Breast epithelium (tissue), 4 donors: ENCODE data around the gene BCL10. TPM values are rescaled to one million over a fixed set of nuclear protein-coding genes. Genes with fewer than 3 reads are reported as not detected.

Experiments used
- DNase-seq, 2 donors: peaks; one replicate each; pipeline ENCODE4 v3.0.0-alpha.2; 2019; ENCODE audit warnings: low spot score in 2 of 2
- H3K27ac ChIP-seq, 2 donors: fragments of 200-600 bp; sonication (generic) in 1 of 2; one replicate each; pipeline ENCODE4 v1.5.1; 2016 to 2019; ENCODE audit warnings: mild to moderate bottlenecking in 1 of 2
- H3K27me3 ChIP-seq, 2 donors: fragments of 200-600 bp; sonication (generic) in 1 of 2; one replicate each; pipeline versions ENCODE4 v1.5.1 to v1.6.0; 2017 to 2019; ENCODE audit warnings: control low read depth in 1 of 2, mild to moderate bottlenecking in 1 of 2
- H3K36me3 ChIP-seq: fragments of 200-600 bp; one replicate; pipeline ENCODE4 v1.5.1; 2019
- H3K4me1 ChIP-seq, 2 donors: fragments of 200-600 bp; sonication (generic); one replicate each; pipeline ENCODE4 v1.5.1; 2016 to 2019; ENCODE audit warnings: control low read depth in 1 of 2
- H3K4me3 ChIP-seq, 3 donors: fragments of 200-600 bp; sonication (generic); 1 replicate in 2 of 3; 2 replicates in 1 of 3; pipeline ENCODE4 v1.5.1; 2016 to 2019; ENCODE audit warnings: mild to moderate bottlenecking in 3 of 3, moderate library complexity in 2 of 3
- H3K9me3 ChIP-seq, 2 donors: fragments of 200-600 bp; sonication (generic) in 1 of 2; one replicate each; pipeline ENCODE4 v1.5.1; 2016 to 2019; ENCODE audit warnings: control low read depth in 1 of 2
- POLR2A ChIP-seq: fragments of 450-650 bp; IDR thresholded peaks from one replicate; pipeline ENCODE4 v1.6.1; 2016; ENCODE audit warnings: antibody characterized with exemption, mild to moderate bottlenecking, moderate library complexity
- POLR2AphosphoS5 ChIP-seq, 3 donors: sonication (generic); formaldehyde crosslinking; IDR thresholded peaks; one replicate each; pipeline ENCODE4 v1.6.1; 2017; ENCODE audit warnings: antibody characterized with exemption in 3 of 3
- intact Hi-C: fragments of 100-400 bp; cut with DNase I; formaldehyde crosslinking; loops from one replicate; pipeline ENCODE4 v1.15.1; 2023; ENCODE audit warnings: low total_unique reads
- total RNA-seq, 3 donors: library from RNA; depleted of rRNA; stranded (reverse); fragments of >200 nt; gene quantifications; one replicate each; pipeline ENCODE4 v1.1.0, GENCODE V29; 2016
- TF ChIP-seq, protein P1 (sequence below), 3 donors: fragments of 450-650 bp; IDR thresholded peaks; one replicate each; pipeline ENCODE4 v1.5.1; 2016 to 2017; ENCODE audit warnings: antibody characterized with exemption in 3 of 3, mild to moderate bottlenecking in 3 of 3, moderate library complexity in 3 of 3

BCL10 gene
- total RNA-seq, 3 donors from 2014 or later, result 16.5 to 23.6 (median 17.7) TPM

DNA sequence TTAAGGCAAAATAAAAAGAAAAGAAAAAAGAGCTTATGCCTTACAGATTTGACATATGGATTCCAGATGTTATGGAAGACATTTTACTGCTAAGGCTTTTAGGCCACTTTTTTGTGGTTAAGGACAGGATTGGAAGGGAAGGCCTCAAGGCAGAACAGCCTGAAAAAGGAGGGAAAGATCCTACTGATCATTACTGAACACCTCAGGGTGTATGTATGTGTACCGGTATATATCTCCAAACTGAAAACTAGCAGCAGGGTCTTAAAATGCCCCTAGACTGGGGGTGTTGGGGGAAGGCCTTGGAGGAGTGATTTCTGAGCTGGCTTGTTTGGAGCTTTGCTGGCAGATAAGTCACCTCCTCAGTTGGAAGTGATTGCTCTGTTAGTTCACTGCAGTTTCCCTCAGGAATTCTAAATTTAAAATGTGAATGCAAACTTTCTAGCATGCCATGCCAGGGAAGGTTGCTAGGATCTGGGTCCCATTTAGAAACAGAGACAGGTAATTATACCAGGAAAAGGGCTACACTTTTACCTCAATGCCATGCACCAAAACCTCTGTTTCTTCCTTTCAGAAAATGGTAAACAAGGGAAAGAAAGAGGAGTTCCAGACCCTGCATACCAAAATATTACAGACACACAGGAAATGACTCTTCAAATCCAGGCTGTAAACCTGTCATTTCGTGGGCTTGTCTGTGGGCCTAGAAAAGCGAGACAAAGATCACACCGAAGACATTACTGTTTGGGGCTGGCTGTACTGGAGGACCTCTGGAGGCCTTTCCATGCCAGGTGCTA lies 32.0 kb downstream of the BCL10 start:
- H3K36me3 ChIP-seq, result no peaks in the 10 kb centered on the region
- TF ChIP-seq POLR2AphosphoS5 (IDR thresholded peaks at IDR 0.05) (no peak), POLR2A (no peak)
- TF ChIP-seq, protein P1, sequence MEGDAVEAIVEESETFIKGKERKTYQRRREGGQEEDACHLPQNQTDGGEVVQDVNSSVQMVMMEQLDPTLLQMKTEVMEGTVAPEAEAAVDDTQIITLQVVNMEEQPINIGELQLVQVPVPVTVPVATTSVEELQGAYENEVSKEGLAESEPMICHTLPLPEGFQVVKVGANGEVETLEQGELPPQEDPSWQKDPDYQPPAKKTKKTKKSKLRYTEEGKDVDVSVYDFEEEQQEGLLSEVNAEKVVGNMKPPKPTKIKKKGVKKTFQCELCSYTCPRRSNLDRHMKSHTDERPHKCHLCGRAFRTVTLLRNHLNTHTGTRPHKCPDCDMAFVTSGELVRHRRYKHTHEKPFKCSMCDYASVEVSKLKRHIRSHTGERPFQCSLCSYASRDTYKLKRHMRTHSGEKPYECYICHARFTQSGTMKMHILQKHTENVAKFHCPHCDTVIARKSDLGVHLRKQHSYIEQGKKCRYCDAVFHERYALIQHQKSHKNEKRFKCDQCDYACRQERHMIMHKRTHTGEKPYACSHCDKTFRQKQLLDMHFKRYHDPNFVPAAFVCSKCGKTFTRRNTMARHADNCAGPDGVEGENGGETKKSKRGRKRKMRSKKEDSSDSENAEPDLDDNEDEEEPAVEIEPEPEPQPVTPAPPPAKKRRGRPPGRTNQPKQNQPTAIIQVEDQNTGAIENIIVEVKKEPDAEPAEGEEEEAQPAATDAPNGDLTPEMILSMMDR (IDR thresholded peaks at IDR 0.05), result no peak
- intact Hi-C loops, result loop anchor here (10.0 kb wide), 1 partner anchor 660 kb away; no protein-coding TSS in a partner anchor
- no peak for DNase-seq
- no peaks in the 10 kb centered on the region for H3K27me3 ChIP-seq
- no peaks in the 10 kb centered on the region for H3K4me1 ChIP-seq
- H3K9me3 ChIP-seq, result no peaks in the 10 kb centered on the region
- H3K27ac ChIP-seq, result no peak overlapping the region
- no peak overlapping the region for H3K4me3 ChIP-seq

DNA sequence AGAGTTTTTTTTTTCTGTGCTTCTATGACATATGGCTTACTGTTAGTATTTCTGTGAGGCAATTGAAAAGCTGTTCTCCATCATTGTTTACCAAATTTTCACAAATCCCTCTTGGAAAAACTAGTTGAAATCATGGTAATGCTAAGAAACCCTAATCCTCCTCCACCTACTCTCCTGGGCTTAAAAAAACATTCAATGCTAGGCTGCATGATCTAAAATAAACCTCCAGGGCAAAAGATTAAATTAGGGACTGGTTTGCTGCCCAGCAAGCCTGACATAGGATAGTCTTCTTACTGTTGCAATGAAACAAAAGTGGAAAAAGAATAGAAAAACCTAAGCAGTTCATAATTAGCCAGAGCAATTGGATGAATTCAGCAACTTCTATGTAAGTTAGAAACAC lies 33.1 kb downstream of the BCL10 start:
- DNase-seq, result no peak
- TF ChIP-seq POLR2AphosphoS5 (IDR thresholded peaks at IDR 0.05), result no peak
- TF ChIP-seq, protein P1 (IDR thresholded peaks at IDR 0.05), result no peak
- no peak for TF ChIP-seq POLR2A
- H3K27ac ChIP-seq, result no peak overlapping the region
- intact Hi-C loops, result loop anchor here (10.0 kb wide), 1 partner anchor 659 kb away; no protein-coding TSS in a partner anchor
- no peak overlapping the region for H3K4me3 ChIP-seq
- no peaks in the 10 kb centered on the region for H3K36me3 ChIP-seq
- no peaks in the 10 kb centered on the region for H3K27me3 ChIP-seq
- H3K4me1 ChIP-seq, result no peaks in the 10 kb centered on the region
- H3K9me3 ChIP-seq, result no peaks in the 10 kb centered on the region

DNA sequence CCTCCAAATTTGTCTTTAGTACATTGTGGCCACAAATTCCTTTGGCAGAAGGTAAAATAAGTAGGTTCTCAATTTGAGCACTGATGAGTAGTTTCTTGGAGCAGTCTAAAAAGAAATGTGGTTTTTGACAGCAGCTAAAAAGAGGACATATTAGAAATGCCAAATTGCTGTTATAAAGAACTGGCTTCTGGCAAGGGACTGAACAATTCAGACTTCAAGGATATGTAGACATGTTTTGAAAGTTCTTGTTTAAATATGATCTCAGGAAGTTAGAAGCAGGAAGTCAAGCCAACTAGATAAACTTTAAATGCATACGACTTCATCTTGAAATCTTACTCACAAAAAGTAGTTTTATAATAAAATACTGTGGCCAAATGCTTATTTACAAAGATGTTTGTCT lies 35.8 kb downstream of the BCL10 start:
- intact Hi-C loops, result loop anchor here (10.0 kb wide), 1 partner anchor 656 kb away; no protein-coding TSS in a partner anchor
- no peak overlapping the region for H3K4me3 ChIP-seq
- no peaks in the 10 kb centered on the region for H3K4me1 ChIP-seq
- H3K27ac ChIP-seq, result no peak overlapping the region
- no peaks in the 10 kb centered on the region for H3K9me3 ChIP-seq
- no peaks in the 10 kb centered on the region for H3K27me3 ChIP-seq
- no peaks in the 10 kb centered on the region for H3K36me3 ChIP-seq
- no peak for TF ChIP-seq POLR2AphosphoS5 (IDR thresholded peaks at IDR 0.05)
- no peak for TF ChIP-seq POLR2A
- TF ChIP-seq, protein P1 (IDR thresholded peaks at IDR 0.05), result no peak
- no peak for DNase-seq

DNA sequence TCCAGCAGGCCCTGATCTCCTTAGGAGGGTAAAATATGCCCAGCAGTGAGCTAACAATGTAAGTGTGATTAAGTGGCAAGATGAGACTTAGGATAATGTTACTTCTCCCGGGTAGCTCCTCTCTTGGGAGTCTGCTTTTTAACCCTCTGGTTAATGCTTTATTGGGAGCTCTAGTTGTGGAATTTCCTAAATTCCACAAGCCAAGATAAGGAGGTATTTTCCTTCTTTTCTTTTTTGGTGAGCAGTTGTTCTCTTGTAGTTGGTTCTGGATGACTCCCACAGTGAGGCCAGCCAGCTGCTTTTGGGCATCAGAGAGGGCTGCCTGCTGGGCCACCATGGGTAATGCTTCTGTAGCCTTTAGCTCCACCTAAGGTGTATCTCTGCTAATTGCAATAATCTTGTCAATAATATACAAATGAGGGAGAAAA lies 36.2 kb downstream of the BCL10 start:
- Histone ChIP-seq H3K9me3 (no peaks in the 10 kb centered on the region), H3K27ac (no peak overlapping the region), H3K4me3 (no peak overlapping the region), H3K36me3 (no peaks in the 10 kb centered on the region), H3K27me3 (no peaks in the 10 kb centered on the region), H3K4me1 (no peaks in the 10 kb centered on the region)
- intact Hi-C loops, result loop anchor here (10.0 kb wide), 1 partner anchor 655 kb away; no protein-coding TSS in a partner anchor
- DNase-seq, result no peak
- TF ChIP-seq, protein P1 (IDR thresholded peaks at IDR 0.05), result peak in 1 of 3 donors; percentile 26
- TF ChIP-seq POLR2A (no peak), POLR2AphosphoS5 (IDR thresholded peaks at IDR 0.05) (no peak)

DNA sequence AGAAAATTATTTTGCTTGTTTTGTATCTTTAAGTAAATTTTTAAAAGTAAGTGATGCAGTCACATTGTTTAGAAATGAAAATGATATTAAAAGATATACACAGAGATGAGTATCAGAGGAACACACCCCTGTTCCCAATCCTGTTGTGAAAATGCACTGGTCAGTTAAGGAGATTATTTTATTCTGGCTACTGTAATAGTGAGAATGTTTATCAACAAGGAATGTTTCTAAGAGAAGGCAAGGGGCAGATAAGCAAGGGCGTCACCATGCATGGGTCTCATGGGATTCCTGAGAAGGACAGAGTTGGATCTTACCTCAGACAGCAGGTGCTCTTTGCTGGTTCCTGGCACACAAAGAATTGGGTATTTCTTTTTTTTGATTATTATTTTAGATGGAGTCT lies 38.8 kb downstream of the BCL10 start:
- Histone ChIP-seq H3K4me1 (no peaks in the 10 kb centered on the region), H3K36me3 (no peaks in the 10 kb centered on the region), H3K4me3 (no peak overlapping the region), H3K27me3 (no peaks in the 10 kb centered on the region), H3K27ac (no peak overlapping the region), H3K9me3 (no peaks in the 10 kb centered on the region)
- intact Hi-C loops, result no loop called here
- no peak for DNase-seq
- TF ChIP-seq POLR2A, result no peak
- TF ChIP-seq, protein P1 (IDR thresholded peaks at IDR 0.05), result no peak
- no peak for TF ChIP-seq POLR2AphosphoS5 (IDR thresholded peaks at IDR 0.05)
